T-helper 1 cell treated with Interleukin-12 subunit alpha and Interleukin-12 subunit beta and Interleukin-4 antibody, amounts not matched to agents 30 ng/mL and 1 ng/mL, for 36 hours (primary cell): ENCODE data around the gene SYT14. TPM values are rescaled to one million over a fixed set of nuclear protein-coding genes. Genes with fewer than 3 reads are reported as not detected.
"Not testable (repeated sequence)": the region's sequence is repeated elsewhere in the genome, so short reads cannot be mapped to it uniquely, and the experiment has no call there.

Source experiments
- intact Hi-C: fragments of 100-400 bp; cut with micrococcal nuclease; formaldehyde crosslinking; loops from one replicate; pipeline ENCODE4 v1.15.1; 2024
- total RNA-seq: library from RNA; stranded (reverse); gene quantifications from 2 replicates; pipeline ENCODE4 v1.2.3, GENCODE V29; 2022

SYT14 gene
- total RNA-seq, 1 donor from 2014 or later: not detected

GRCh38 chr1:210024996-210025395 lies 87.0 kb downstream of the SYT14 start:
- intact Hi-C loops: no loop called here

GRCh38 chr1:210025870-210026269 lies 87.9 kb downstream of the SYT14 start:
- intact Hi-C loops: no loop called here

GRCh38 chr1:210027994-210028393 lies 90.0 kb downstream of the SYT14 start:
- intact Hi-C loops: no loop called here

- intact Hi-C loops: no loop called here
Observed at GRCh38 chr1:210031473-210031872, 93.5 kb downstream of the SYT14 start.

- intact Hi-C loops: no loop called here
Observed at GRCh38 chr1:210043058-210043457, 105.0 kb downstream of the SYT14 start.

- intact Hi-C loops: no loop called here
Observed at GRCh38 chr1:210049616-210050015, 111.6 kb downstream of the SYT14 start.

- intact Hi-C loops: not testable (repeated sequence)
Observed at GRCh38 chr1:210050491-210050890, 112.5 kb downstream of the SYT14 start.

GRCh38 chr1:210053126-210053525 lies 115.1 kb downstream of the SYT14 start:
- intact Hi-C loops: no loop called here

GRCh38 chr1:210057593-210057992 lies 119.6 kb downstream of the SYT14 start:
- intact Hi-C loops: no loop called here

- intact Hi-C loops: no loop called here
Observed at GRCh38 chr1:210061992-210062391, 124.0 kb downstream of the SYT14 start.

- intact Hi-C loops: no loop called here
Observed at GRCh38 chr1:210070531-210070930, 132.5 kb downstream of the SYT14 start.

- intact Hi-C loops: no loop called here
Observed at GRCh38 chr1:210072129-210072528, 134.1 kb downstream of the SYT14 start.

GRCh38 chr1:210072896-210073504 lies 135.0 kb downstream of the SYT14 start:
- intact Hi-C loops: no loop called here

- intact Hi-C loops: no loop called here
Observed at GRCh38 chr1:210074904-210075303, 136.9 kb downstream of the SYT14 start.

- intact Hi-C loops: no loop called here
Observed at GRCh38 chr1:210076620-210077019, 138.6 kb downstream of the SYT14 start.

- intact Hi-C loops: no loop called here
Observed at GRCh38 chr1:210081494-210081893, 143.5 kb downstream of the SYT14 start.

- intact Hi-C loops: no loop called here
Observed at GRCh38 chr1:210085359-210085758, 147.3 kb downstream of the SYT14 start.

GRCh38 chr1:210087058-210087457 lies 149.0 kb downstream of the SYT14 start:
- intact Hi-C loops: no loop called here

GRCh38 chr1:210089855-210090254 lies 151.8 kb downstream of the SYT14 start:
- intact Hi-C loops: no loop called here

GRCh38 chr1:210092366-210092765 lies 154.3 kb downstream of the SYT14 start:
- intact Hi-C loops: no loop called here

- intact Hi-C loops: no loop called here
Observed at GRCh38 chr1:210093461-210093860, 155.4 kb downstream of the SYT14 start.

- intact Hi-C loops: no loop called here
Observed at GRCh38 chr1:210098356-210098755, 160.3 kb downstream of the SYT14 start.

GRCh38 chr1:210099921-210100320 lies 161.9 kb downstream of the SYT14 start:
- intact Hi-C loops: no loop called here

GRCh38 chr1:210104103-210104502 lies 166.1 kb downstream of the SYT14 start:
- intact Hi-C loops: no loop called here
